ENCODE measurements around the gene PTPRD.

The PTPRD gene

DNA sequence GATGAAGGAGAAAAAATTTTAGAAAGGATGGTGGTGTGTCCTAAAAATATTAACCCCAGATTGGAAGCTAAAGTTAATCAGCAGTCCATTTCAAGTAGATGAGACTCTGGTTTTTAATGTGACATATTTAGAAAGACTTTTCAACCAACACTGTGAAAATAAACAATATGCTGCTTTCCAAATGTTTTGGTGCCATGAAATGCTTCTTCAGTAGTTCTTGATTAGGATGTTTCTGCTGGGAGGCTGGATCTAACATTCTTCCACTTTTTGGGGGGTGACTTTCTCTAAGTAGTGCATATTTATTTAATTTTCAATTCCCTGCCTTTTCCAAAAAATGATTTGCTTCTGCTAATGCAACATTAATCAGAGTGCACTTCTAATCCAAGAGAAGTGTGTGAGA is 2219.9 kb downstream of the PTPRD start:
- DNase-seq, result no peak

DNA sequence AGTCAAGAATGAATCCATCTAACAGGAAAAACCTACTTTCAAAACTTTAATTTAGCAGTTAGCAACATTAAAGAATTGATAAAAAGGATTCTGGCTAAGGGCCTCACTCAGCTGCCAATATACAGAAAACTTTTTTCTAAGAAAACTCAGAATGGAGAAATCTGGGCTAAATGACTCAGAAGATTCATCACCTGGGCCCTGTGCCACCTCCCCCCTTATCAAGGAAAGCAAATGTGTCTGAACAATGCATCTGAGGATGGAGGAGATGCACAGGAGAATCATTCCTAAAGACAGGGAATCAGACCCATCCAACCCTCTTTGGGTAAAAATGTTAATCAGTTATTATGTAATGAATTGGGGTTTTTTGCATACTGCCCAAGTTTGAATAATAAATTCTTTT is 2221.2 kb downstream of the PTPRD start:
- no peak for DNase-seq

DNA sequence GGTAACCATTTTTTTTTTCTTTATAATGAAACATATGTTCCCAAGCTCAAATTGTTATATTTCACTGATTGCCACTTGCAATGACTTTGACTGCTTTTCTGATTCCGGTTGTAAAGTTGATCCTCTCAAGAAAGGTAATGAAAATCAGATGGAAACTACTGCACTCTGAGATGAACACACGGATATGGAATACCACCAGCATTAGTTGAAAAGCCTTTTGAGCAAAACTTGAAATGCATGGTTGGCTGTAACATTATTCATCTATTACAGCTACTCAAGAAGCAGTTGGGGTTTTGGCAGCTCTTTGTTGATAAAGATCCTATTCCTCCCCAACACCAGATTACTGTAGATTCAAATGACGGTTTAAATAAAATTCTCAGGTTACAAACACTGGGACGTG is 2221.7 kb downstream of the PTPRD start:
- no peak for DNase-seq

DNA sequence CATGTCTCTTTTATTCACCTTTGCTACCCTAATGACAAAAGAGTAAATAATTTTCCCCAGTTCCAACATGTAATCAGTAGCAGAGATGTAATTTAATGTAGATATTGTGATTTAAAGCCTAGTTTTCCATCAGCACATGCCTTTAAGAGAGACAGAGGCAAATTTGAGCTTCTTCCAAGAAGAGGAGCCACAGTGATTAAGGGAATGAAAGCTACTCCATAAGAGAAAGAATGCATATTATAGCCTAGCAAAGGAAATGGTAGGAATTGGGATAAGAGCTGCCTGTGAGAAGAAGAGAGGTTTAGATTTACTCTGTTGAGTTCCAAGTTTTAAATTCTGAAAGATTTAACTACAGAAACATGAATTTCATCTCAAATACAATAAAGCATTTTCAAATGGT is 2222.2 kb downstream of the PTPRD start:
- no peak for DNase-seq

DNA sequence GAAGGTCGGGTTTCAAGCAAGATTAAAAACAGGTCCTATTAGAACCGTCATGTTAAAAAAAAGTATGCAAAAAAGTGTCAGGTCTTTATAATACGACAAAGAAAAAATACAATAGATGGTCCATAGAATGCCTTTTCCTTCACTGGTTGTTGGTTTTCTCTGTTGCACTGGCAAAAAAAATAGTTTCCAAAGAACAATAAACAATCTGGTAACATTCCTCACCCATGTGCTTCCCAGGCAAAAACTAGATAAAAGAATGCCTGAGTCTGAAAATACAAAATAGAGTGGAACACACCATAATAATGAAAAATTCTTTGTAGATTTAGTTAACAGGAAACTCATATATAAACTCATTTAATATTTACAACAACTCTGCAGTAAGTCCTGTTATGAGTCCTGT is 2223.3 kb downstream of the PTPRD start:
- no peak for DNase-seq

DNA sequence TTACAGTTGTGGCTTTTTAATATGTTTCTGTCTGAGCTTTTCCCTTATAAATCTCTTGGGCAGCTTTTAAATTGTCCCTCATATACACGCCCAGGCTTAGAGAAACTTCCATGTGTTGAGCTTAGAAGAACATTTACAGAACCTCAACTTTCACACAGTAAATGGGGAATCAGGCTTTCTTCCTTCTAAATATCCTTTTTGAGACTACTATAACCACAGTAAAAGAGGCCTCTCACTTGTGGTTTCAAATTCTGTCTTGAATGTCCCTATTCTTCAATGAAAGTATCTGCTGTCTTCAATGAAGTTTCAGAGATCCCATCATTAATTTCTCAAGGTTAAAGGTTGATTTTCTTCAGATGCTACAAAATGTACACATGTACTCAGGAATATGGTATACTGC is 2224.7 kb downstream of the PTPRD start:
- DNase-seq, result no peak

- DNase-seq, result no peak
These were observed 2228.7 kb downstream of the PTPRD start for GRCh38 chr9:8384091-8384490.

DNA sequence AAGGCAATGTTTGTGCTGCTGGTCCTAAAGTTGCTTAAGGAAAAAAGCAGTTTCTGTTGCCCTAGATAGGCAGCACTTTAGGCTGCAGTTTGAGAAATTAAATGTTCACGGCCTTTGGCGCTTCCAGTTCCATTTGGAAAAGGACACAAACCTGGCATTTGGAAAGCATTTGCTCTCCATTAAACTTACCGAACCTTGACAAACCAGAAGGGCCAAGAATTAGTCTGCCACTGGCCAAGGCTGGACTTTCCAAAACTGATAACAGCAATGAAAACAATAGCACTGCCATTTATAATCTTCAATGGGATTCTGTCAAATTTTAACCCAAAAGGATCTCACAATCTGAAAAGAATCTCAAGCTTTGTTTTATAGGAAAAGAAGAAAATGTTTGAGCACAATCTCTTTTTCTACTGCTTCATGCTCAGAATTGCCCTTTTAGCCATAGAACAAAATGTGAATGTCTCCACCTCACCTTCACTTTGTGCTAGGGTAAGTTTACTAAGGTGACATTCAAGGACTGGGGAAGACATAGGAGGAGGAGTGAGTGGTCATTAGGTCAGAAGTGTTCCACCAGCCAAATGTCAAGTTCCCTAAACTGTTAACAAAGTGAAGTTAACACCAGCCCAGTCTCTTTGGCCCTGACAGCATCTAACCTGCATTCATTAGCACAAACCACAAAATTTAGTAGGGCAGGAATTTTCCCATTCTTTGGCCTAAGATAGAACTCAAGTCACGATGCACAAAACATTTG is 2229.8 kb downstream of the PTPRD start:
- DNase-seq, result no peak

DNA sequence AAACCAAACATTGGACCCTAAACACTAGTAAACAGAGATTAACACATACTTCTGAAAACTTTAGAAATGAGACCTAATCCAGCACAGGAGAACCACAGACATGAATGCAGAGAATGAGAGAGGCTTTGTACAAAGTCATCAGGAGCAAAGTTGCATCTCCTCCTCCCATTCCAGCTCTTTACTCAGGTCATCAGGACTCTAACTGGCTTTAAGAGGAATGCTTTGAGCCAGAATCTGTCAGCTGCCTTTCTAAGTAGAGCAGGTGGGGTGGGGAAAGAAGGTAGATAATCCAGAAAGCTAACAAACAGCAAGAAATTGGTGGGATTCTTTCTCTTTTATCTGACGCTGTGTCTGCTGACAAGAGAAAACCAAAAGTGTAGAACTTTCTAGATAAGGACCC is 2230.5 kb downstream of the PTPRD start:
- no peak for DNase-seq

- no peak for DNase-seq
These were observed 2231.2 kb downstream of the PTPRD start for GRCh38 chr9:8381601-8382000.

DNA sequence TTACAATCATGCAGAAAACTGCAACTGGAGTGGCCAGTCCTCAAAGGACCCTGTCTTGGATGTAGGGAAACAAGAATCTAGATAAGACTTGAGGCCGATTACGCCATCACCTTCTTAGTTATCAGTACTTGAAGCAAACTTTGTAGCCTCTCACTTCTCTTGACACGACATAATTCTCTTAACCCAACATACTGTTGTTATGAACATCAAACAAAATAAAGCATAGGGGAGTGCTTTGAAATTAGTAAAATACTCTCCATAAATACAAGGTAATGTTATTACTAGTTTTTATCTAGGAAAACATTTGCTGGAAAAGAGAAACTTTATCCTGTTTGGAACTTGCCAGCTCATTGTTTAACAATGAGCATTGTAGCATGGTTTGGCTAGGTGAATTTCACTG is 2238.3 kb downstream of the PTPRD start:
- DNase-seq, result no peak

DNA sequence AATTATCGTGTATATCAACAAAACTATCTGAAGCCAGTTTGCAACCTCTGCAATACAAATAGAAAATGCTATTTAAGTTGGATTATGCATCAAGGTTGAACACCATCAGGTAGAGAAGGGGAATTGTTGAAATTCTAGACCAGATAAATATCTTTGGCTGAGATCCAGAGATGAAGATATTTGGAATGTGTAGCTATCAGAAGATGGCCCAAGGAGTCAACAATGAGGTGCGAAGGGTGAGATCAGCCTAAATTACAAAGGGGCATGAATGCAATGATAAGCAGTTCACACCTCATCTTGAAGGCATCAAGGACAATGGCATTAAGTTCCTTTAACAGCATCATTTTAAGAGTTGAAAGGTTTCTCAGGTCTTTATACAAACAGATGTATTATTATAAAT is 2241.1 kb downstream of the PTPRD start:
- no peak for DNase-seq

DNA sequence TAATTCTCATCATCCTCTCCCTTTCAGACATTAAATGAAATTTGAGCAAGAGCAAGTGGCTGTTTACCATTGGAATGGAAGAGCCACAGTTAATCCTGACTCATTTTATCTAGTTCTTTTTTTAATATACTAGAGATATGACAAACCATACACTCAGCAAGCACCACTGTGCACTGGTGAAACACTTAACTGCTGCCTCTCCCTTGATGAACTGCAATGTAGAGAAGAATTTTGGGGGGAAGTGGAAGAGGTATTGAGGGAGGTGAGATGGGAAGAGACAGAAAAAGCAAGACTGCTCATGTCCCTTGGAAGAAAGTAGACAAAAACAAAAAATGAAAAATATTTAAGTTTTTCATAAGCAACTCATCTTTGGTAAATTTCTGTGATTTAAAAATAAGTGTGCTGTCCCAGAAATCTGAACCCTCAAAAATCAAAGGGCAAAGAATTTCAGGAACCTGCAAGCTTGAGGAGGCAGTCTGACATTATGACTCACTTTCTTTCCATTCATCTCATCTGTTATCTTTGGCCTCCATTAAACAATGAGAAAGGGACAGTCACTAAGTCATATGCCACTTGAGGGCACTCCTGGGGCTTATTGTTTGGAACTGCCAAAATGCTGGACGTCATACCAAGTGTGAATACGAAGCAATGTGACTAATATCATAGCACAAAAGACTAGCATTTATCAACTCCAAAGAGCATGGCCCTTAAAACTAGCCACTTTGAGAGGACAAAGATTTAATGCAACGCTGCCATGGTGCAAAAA is 2246.5 kb downstream of the PTPRD start:
- no peak for DNase-seq

GRCh38 chr9:8365466-8366160 is 2247.2 kb downstream of the PTPRD start:
- DNase-seq, result no peak

GRCh38 chr9:8365029-8365428 is 2247.8 kb downstream of the PTPRD start:
- DNase-seq, result no peak

DNA sequence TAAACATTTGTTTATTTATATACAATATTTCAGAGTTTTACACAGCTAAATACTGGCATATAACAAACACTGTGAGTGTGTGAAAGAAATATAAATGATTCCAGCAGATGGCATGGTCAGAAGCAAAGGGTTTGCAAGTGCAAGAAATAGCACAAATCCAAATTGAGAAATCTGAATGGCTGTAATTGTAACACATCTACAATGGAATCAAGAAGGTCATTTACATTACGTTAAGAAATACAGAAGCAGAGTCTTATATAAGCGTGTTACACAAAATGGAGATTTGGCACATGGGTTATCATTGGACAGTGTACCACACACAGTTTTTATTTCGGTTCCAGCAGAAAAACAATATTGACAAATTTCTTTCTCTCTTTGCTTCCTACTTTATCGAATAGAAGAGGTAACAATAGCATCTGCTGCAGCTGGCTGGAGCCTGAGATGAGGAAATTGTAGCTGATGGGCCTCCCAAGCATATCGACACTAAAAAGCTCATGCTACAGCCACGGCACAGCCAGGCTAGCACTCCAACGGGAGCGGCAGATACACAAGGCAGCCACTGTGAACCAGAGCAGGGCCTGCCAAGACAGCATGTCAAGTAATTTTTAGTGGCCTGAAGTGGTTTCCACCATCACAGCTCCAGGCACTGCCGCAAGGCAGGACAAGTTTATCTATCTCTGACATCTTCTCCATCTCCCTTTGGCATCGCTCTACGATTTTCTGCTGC is 2248.6 kb downstream of the PTPRD start:
- DNase-seq, result no peak

DNA sequence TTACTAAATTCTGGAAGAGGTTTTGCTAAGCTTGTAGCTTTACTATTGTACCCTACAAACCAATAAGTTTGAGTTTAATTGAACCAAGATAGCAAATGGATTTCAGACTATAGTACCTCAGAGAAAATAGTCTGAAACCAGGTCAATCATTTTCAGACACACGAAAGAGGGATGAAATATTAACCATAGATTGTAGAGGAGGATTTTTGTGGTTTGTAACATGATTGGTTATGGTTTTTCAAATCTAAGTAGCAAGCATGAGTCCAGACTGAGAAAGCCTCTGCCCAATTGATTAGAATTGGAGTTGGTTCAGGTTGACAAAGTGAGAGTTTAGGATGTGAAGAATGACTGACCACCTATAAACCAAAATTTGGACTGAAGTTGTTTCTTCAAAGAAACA is 2250.6 kb downstream of the PTPRD start:
- no peak for DNase-seq

DNA sequence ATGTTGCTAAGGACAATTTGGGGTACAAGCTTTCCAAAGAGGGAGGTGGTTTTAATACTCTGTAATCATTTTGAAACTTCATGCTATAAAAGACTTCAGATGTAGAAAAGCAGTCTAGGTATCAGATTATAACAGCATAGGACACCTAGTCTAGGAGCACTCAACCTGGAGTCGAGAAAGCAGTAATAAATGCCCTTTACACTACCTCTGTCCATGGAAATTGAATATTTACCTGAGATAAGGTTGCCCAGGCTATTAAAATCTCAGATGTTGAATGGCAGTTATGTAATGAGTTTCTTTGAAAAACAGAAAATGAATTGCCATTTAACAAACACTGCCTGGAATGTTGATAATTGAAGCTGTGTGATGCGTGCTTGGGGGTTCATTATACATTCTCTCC is 2251.4 kb downstream of the PTPRD start:
- no peak for DNase-seq

DNA sequence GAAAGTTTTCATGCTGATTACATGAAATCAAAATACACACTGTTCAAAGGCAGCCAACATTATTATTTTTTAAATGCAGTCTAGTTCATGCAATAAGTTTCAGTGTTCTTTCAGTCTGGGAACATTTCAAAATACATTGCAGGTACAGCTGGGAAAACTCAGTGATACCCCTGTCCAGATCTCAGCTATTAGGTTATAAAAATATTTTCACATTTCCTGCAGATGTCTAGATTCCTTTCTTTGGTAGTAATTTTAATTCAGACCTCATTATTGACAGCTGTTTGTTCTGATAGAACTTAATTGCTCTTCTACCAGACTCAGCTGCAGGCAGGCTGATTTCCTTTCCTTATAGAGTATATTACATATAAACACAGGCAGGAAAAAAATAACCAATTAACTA is 2256.4 kb downstream of the PTPRD start:
- no peak for DNase-seq

- DNase-seq, result no peak
These were observed 2261.4 kb downstream of the PTPRD start for GRCh38 chr9:8351436-8351835.

- DNase-seq, result no peak
These were observed 2262.9 kb downstream of the PTPRD start for GRCh38 chr9:8349901-8350300.

- DNase-seq, result no peak
These were observed 2263.4 kb downstream of the PTPRD start for GRCh38 chr9:8349376-8349775.

DNA sequence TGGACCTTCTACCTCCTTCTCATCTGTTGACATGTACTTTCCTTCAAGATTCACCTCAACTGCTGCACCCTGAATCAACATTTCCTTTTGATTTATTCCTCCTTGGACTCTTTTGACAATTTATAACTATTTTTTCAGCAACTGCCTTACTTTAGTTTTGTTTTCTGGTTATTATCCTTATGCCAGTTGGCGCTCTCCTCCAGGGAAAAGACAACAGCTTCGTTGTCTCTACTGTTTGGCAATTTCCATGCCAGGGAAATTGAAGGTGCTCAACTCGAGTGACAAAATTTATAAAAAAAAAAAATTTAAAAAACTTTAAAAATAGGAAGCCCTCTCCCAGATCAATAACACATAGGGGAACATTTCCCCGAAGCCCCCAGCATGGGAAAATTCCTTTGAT is 2264.0 kb downstream of the PTPRD start:
- DNase-seq, result no peak

Data from activated gamma-delta T cell (primary cell).